22Rv1 (cell line): ENCODE results near the gene COPZ2.

Source experiments
- ZFX ChIP-seq: fragments of 450-650 bp; IDR thresholded peaks from 2 replicates; pipeline ENCODE4 v1.6.1; 2017; ENCODE audit warnings: antibody characterized with exemption, borderline replicate concordance
- TF ChIP-seq, protein P1 (sequence below): fragments of 450-650 bp; IDR thresholded peaks from 2 replicates; pipeline ENCODE4 v1.5.1; 2017; ENCODE audit warnings: mild to moderate bottlenecking

DNA sequence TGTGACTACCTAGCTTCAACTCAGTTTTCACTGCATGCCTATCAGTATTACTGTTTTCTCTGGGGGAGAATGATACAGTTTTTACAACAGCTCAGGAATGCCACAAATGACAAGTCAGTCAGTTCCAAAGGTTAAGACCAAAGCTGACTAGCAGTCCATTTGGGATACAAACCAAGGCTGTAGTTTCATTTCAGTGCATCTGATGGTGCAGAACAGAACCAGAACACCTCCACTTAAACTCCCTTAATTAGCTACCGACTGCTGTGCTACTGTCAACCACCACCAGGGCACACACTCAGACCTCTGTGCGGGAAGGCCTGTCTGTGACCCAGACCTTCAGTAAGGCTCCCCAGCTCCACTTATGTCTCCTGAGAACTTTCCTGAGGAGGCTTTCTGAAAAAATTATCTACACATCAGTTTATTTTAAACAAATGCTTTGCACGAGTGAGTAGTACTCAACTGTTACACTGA lies 30.9 kb upstream of the COPZ2 start:
- TF ChIP-seq, protein P1, sequence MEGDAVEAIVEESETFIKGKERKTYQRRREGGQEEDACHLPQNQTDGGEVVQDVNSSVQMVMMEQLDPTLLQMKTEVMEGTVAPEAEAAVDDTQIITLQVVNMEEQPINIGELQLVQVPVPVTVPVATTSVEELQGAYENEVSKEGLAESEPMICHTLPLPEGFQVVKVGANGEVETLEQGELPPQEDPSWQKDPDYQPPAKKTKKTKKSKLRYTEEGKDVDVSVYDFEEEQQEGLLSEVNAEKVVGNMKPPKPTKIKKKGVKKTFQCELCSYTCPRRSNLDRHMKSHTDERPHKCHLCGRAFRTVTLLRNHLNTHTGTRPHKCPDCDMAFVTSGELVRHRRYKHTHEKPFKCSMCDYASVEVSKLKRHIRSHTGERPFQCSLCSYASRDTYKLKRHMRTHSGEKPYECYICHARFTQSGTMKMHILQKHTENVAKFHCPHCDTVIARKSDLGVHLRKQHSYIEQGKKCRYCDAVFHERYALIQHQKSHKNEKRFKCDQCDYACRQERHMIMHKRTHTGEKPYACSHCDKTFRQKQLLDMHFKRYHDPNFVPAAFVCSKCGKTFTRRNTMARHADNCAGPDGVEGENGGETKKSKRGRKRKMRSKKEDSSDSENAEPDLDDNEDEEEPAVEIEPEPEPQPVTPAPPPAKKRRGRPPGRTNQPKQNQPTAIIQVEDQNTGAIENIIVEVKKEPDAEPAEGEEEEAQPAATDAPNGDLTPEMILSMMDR = peak; percentile 22; the same call in 1 of the 2 replicates
- no peak for TF ChIP-seq ZFX
